DND-41 (cell line): ENCODE results near the gene TBCE.
A peak's percentile ranks its signal among the peaks of the same experiment; 100 is the strongest.

Experiments
- EZH2 ChIP-seq: IDR thresholded peaks from 3 replicates; pipeline ENCODE4 v1.6.1; 2012; ENCODE audit warnings: borderline replicate concordance, low read depth, mild to moderate bottlenecking, moderate library complexity, low read length, inconsistent platforms; ENCODE audit not compliant: severe bottlenecking
- TF ChIP-seq, protein P1 (sequence below): IDR thresholded peaks from 2 replicates; pipeline ENCODE4 v1.5.1; 2012; ENCODE audit warnings: borderline replicate concordance, low read length, moderate library complexity, mild to moderate bottlenecking; ENCODE audit not compliant: poor library complexity, severe bottlenecking; ENCODE audit errors: extremely low read depth

GRCh38 chr1:235329139-235329902 lies 37.9 kb upstream of the TBCE start:
- TF ChIP-seq, protein P1, sequence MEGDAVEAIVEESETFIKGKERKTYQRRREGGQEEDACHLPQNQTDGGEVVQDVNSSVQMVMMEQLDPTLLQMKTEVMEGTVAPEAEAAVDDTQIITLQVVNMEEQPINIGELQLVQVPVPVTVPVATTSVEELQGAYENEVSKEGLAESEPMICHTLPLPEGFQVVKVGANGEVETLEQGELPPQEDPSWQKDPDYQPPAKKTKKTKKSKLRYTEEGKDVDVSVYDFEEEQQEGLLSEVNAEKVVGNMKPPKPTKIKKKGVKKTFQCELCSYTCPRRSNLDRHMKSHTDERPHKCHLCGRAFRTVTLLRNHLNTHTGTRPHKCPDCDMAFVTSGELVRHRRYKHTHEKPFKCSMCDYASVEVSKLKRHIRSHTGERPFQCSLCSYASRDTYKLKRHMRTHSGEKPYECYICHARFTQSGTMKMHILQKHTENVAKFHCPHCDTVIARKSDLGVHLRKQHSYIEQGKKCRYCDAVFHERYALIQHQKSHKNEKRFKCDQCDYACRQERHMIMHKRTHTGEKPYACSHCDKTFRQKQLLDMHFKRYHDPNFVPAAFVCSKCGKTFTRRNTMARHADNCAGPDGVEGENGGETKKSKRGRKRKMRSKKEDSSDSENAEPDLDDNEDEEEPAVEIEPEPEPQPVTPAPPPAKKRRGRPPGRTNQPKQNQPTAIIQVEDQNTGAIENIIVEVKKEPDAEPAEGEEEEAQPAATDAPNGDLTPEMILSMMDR: peak; percentile 58
- no peak for TF ChIP-seq EZH2
